HG03520 (cell line): ENCODE data around the gene ANKRD18B.
"Not testable (repeated sequence)": the region's sequence is repeated elsewhere in the genome, so short reads cannot be mapped to it uniquely, and the experiment has no call there.

Experiments
- ATAC-seq: cut with Tn5 transposase; IDR thresholded peaks from one replicate; pipeline ENCODE4 v1.9.1; 2021; ENCODE audit warnings: mild to moderate bottlenecking, moderate library complexity; ENCODE audit not compliant: unreplicated experiment

ANKRD18B gene

GRCh38 chr9:33523397-33524305, at the start of gene ANKRD18B:
ANKRD18B (plus strand) TSS chr9:33524251; CDS start chr9:33524490, 239 bp downstream.
- ATAC-seq = not testable (repeated sequence)

DNA sequence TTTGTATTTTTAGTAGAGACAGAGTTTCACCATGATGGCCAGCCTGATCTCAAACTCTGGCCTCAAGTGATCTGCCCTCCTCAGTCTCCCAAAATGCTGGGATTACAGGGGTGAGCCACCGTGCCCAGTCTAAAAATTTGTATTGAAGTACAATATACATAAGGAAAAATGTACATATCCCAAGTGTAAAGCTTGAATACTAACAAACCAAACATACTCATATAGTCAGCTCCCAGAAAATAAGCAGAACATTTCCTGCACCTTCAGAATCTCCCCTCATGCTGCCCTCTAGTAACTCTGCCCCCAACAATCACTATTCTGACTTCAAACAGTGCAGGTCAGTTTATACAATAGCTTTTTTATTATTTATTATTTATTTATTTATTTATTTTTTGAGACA, 48.7 kb upstream of the ANKRD18B start:
- no peak for ATAC-seq

DNA sequence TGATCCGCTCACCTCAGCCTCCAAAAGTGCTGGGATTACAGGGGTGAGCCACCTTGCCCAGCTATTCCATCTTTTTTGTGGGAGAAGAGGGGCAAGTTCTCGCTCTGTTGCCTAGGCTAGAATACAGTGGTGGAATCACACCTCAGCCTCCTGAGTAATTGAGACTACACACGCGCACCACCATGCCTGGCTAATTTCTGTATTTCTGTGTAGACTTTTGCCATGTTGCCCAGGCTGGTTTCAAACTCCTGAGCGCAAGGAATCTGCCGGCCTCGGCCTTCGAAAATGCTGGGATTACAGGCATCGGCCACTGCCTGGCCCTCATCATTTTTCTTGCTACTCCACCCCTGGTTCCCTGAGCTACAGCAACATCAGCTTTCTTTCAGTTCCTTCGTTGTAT, 47.5 kb upstream of the ANKRD18B start:
- no peak for ATAC-seq

DNA sequence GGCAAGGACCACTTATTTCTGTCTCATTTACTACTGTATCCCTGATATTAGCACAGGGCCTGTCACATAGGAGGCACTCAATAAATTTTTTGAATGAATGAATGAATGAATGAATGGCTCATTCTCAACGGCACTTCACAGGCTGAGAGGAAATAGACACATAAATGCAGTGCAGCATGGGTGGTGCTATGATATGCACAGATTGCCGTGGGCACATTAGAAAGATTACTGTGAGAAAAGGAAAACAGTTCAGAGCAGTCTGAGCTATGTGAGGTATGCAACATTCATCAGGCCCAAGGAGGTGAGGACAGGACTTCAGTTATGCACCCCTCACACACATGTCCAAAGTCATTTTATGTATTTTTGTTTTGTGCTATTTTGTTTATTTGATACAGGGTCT, 43.9 kb upstream of the ANKRD18B start:
- no peak for ATAC-seq

DNA sequence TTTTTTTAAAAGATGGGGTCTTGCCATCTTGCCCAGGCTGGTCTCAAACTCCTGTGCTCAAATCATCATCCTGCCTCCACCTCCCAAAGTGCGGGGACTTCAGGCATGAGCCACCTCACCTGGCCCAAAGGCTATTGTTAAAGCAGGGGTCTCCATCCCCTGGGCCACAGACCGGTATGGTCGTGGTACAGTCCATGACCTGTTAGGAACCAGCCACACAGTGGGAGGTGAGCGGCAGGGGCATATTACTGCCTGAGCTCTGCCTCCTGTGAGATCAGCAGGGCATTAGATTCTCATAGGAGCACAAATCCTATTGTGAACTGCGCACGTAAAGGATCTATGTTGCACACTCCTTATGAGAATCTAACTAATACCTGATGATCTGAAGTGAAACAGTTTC, 43.1 kb upstream of the ANKRD18B start:
- ATAC-seq = no peak

DNA sequence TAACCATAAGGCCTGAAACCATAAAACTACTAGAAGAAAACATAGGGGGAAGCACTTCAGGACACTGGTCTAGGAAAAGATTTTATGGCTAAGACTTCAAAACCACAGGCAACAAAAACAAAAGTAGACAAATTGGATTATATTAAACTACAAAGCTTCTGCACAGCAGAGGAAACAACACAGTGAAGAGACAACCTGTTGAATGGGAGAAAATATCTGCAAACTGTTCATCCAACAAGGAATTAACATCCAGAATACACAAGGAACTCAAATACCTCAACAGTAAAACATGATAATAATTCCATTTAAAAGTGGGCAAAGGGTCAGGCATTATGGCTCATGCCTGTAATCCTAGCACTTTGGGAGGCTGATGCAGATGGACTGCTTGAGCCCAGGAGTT, 38.7 kb upstream of the ANKRD18B start:
- not testable (repeated sequence) for ATAC-seq

- no peak for ATAC-seq
Measured at GRCh38 chr9:33489066-33489465, 35.0 kb upstream of the ANKRD18B start.

DNA sequence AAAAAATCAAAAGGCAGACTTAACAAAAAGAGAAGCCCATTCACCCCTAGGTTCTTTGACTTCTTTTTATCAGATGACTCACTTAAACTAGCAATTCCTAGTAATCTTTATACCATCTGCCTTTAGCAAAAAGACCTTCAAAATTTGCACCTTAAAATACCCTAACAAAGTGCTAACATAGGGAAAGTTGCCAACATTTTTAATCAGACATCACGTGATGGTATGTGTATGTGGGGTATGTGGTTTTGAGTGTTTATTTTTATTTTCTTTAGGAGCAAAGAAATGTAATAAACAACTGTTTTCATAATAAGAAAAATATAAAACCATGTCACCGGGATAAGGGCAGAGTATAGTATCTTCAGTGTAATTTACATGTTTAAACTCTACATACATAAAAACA, 30.2 kb upstream of the ANKRD18B start:
- not testable (repeated sequence) for ATAC-seq

DNA sequence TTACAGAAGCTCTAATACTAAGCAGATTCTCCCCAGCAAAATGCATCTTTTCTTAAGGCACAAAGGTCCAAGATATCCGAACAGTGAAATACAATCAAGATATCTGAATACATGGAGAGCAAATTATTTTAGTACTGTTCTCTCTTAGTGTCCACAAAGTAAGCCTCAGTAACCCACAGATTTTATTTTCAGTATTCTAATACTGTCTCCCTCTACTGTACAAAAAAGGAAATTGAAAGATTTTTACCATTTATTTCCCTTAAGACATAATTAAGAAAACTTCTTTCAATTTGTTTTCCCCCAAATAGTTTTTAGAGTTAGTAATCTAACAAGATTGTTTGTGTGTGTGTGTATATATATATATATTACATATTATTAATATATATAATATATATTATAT, 25.7 kb upstream of the ANKRD18B start:
- ATAC-seq = no peak

GRCh38 chr9:33506626-33507370, 17.3 kb upstream of the ANKRD18B start:
- ATAC-seq = no peak

DNA sequence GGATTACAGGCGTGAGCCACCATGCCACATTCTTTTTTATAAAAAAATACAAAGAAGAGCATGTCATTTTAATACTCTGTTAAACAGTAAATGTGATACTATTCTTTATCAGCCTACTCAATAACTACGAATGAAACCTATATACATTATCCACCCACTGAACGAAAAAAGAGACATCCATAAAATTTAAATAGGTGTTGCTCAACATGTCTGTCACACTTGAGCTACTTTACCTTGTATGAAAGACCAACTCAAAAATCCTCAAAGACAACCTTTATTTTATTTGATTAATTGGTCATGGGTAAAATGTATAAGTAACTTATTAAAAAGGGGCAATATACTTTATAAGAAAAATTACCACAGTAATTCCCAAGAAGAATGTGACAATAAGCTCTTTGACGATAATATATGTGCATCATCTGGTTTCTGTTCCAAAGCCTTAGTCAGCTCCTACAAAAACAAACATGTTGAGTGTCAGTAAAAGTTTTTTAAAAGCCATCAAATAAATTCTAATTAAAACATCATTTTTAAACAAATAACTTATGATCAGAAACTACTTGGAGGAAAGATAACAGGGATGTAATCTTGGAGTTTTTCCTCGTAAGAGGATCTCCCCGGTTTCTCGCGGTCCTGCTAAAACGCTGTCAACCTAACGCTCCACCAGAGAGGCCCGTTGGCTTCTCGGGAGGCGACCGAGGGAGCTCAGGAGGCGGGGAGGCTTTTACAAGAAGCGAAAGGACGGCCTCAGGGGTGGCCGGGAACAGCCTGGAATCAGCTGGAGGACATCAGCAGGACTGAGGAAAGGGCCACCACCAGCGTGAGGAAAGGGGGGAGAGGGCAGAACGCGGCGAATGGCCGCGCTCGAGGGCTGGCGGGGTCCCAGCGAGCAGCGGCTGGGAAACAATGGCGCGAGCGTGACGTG, 13.5 kb upstream of the ANKRD18B start:
- no peak for ATAC-seq

DNA sequence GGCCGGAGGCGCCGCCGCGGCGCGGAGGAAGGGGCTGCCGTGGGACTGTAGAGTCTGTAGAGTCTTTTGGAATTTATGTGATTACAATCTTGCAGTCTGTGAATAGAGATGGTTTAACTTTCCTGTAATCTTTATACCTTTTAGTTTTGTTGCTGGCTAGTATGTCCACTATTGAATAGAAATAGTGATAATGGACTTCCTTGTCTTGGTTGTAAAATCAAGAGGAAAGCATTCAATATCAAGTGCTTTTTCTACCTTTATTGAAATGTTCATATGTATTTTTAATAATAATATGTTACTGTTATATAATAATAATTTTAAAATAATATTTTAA, 12.9 kb upstream of the ANKRD18B start:
- not testable (repeated sequence) for ATAC-seq

- ATAC-seq = not testable (repeated sequence)
Measured at GRCh38 chr9:33512535-33512934, 11.5 kb upstream of the ANKRD18B start.

- ATAC-seq = not testable (repeated sequence)
Measured at GRCh38 chr9:33515342-33515995, 8.6 kb upstream of the ANKRD18B start.

- not testable (repeated sequence) for ATAC-seq
Measured at GRCh38 chr9:33516397-33516796, 7.7 kb upstream of the ANKRD18B start.

DNA sequence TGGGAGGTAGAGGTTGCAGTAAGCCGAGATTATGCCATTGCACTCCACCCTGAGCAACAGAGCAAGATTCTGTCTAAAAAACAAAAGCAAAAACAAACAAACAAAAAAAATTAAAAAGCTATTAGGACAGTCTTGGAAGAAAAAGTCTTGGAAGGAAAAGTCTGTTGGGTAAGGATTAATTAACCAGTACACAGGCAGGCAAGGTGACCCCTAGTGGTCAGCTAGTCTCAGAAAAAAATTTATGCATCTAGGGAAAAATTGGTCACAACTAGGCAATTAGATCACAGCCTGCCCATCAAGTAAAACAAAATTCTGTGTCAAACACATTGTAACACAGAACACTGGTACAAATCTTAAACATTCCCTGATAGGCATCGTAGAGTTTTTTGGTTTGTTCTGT, 6.7 kb upstream of the ANKRD18B start:
- ATAC-seq = no peak

DNA sequence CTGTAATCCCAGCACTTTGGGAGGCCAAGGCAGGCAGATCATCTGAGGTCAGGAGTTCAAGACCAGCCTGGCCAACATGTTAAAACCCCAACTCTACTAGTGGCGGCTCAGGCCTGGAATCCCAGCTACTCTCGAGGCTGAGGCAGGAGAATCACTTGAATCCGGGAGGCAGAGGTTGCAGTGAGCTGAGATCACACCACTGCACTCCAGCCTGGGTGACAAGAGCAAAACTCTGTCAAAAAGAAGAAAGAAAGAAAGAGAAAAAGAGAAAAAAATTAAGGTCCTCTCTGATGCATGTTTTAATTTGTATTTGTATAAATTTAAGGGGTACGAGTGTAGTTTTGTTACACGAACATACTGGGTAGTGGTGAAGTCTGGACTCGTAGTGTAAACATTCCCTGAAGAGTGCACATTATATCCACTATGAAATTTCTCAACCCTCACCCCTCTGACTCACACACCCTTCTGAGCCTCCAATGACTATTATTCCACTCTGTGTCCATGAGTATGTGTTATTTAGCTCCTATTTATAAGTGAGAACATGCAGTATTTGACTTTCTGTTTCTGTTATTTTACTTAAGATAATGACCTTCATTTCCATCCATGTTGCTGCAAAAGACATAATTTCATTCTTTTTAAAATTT, 6.0 kb upstream of the ANKRD18B start:
- ATAC-seq = not testable (repeated sequence)

DNA sequence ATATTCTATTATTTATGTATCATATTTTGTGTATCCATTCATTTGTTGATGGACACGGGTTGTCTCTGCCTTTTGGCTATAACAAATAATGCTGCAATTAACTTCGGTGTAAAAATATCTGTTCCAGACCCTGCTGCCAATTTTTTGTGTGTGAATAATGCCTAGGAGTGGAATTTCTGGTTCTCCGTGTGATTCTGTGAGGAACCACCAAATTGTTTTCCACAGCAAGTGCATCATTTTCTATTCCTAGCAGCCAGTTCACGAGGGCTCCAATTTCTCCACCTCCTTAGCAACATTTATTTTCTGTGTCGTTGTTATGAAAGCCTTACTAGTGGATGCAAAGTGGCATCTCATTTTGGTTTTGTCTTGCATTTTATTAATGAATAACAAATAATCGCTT, 2.2 kb upstream of the ANKRD18B start:
- not testable (repeated sequence) for ATAC-seq

GRCh38 chr9:33524306-33524947, 376 bp downstream of the ANKRD18B start:
- no peak for ATAC-seq
